Suprapubic skin (tissue), 4 donors: ENCODE data around the gene RABGGTA. TPM values are rescaled to one million over a fixed set of nuclear protein-coding genes. Genes with fewer than 3 reads are reported as not detected.

Source experiments
- DNase-seq, 2 donors: peaks; one replicate each; pipeline ENCODE4 v3.0.0-alpha.2; 2019; ENCODE audit warnings: low spot score in 2 of 2
- H3K27ac ChIP-seq: fragments of 200-600 bp; sonication (generic); one replicate; pipeline ENCODE4 v1.5.1; 2019
- H3K27me3 ChIP-seq: fragments of 200-600 bp; sonication (generic); one replicate; pipeline ENCODE4 v1.5.1; 2019
- H3K36me3 ChIP-seq: fragments of 200-600 bp; sonication (generic); one replicate; pipeline ENCODE4 v1.5.1; 2019
- H3K4me1 ChIP-seq: fragments of 200-600 bp; sonication (generic); one replicate; pipeline ENCODE4 v1.5.1; 2019
- H3K4me3 ChIP-seq: fragments of 200-600 bp; sonication (generic); one replicate; pipeline ENCODE4 v1.5.1; 2019; ENCODE audit warnings: mild to moderate bottlenecking
- H3K9me3 ChIP-seq: fragments of 200-600 bp; sonication (generic); one replicate; pipeline ENCODE4 v1.5.1; 2019
- CTCF ChIP-seq, 2 donors: fragments of 200-600 bp in 1 of 2; fragments of 450-650 bp in 1 of 2; sonication (generic) in 1 of 2; IDR thresholded peaks; one replicate each; pipeline ENCODE4 v1.5.1; 2016 to 2019; ENCODE audit warnings: antibody characterized with exemption in 2 of 2, mild to moderate bottlenecking in 1 of 2, moderate library complexity in 1 of 2
- EP300 ChIP-seq: sonication (generic); formaldehyde crosslinking; IDR thresholded peaks from one replicate; pipeline ENCODE4 v1.6.1; 2017; ENCODE audit warnings: antibody characterized with exemption
- POLR2A ChIP-seq, 2 donors: fragments of 450-650 bp; IDR thresholded peaks; one replicate each; pipeline ENCODE4 v1.6.1; 2017; ENCODE audit warnings: antibody characterized with exemption in 2 of 2, mild to moderate bottlenecking in 2 of 2, moderate library complexity in 2 of 2
- POLR2AphosphoS5 ChIP-seq, 3 donors: sonication (generic); formaldehyde crosslinking; IDR thresholded peaks; one replicate each; pipeline ENCODE4 v1.6.1; 2017; ENCODE audit warnings: antibody characterized with exemption in 3 of 3
- WGBS: methylation state at CpG from one replicate; pipeline ENCODE4 v1.1.5; 2018; 5-methylcytosine and 5-hydroxymethylcytosine counted together
- total RNA-seq, 4 donors: library from RNA; depleted of rRNA; stranded (reverse); fragments of >200 nt; gene quantifications; one replicate each; pipeline ENCODE4 v1.1.0, GENCODE V29; 2016

Gene RABGGTA
- total RNA-seq, 4 donors from 2014 or later = 50.4 to 65.9 (median 53.1) TPM

- no peak overlapping the region for H3K27ac ChIP-seq
- H3K4me3 ChIP-seq = no peak overlapping the region
- peaks cover 39% of the 10 kb centered on the region for H3K36me3 ChIP-seq
Measured at GRCh38 chr14:24256960-24257359, 14.4 kb downstream of the RABGGTA start.

GRCh38 chr14:24255931-24256711 is 15.3 kb downstream of the RABGGTA start:
- Histone ChIP-seq H3K36me3 (peaks cover 39% of the 10 kb centered on the region), H3K27ac (no peak overlapping the region), H3K27me3 (no peaks in the 10 kb centered on the region), H3K4me3 (no peak overlapping the region), H3K4me1 (peaks cover 15% of the 10 kb centered on the region), H3K9me3 (no peaks in the 10 kb centered on the region)
- WGBS = 89% methylated on average over 10 of the region's 12 CpGs
- TF ChIP-seq CTCF (IDR thresholded peaks at IDR 0.05) = no peak
- no peak for TF ChIP-seq POLR2AphosphoS5 (IDR thresholded peaks at IDR 0.05)
- no peak for TF ChIP-seq POLR2A (IDR thresholded peaks at IDR 0.05)
- no peak for TF ChIP-seq EP300
- peak in 1 of 2 donors; percentile 42 for DNase-seq

More at GRCh38 chr14:24256960-24257359, 14.4 kb downstream of the RABGGTA start:
- H3K9me3 ChIP-seq = no peaks in the 10 kb centered on the region
- 67% methylated on average over 4 of the region's 4 CpGs for WGBS
- DNase-seq = peak in 1 of 2 donors; percentile 51
- H3K27me3 ChIP-seq = no peaks in the 10 kb centered on the region
- H3K4me1 ChIP-seq = peaks cover 15% of the 10 kb centered on the region
- TF ChIP-seq POLR2A (IDR thresholded peaks at IDR 0.05) (no peak), EP300 (no peak), CTCF (IDR thresholded peaks at IDR 0.05) (no peak), POLR2AphosphoS5 (IDR thresholded peaks at IDR 0.05) (no peak)

GRCh38 chr14:24255438-24255837 is 16.0 kb downstream of the RABGGTA start:
- H3K36me3 ChIP-seq = peaks cover 43% of the 10 kb centered on the region
- no peak overlapping the region for H3K4me3 ChIP-seq
- H3K27me3 ChIP-seq = no peaks in the 10 kb centered on the region
- peaks cover 15% of the 10 kb centered on the region for H3K4me1 ChIP-seq
- H3K27ac ChIP-seq = no peak overlapping the region
- DNase-seq = peak in 1 of 2 donors; percentile 55
- no peak for TF ChIP-seq CTCF (IDR thresholded peaks at IDR 0.05)
- TF ChIP-seq EP300 = no peak
- TF ChIP-seq POLR2AphosphoS5 (IDR thresholded peaks at IDR 0.05) = no peak
- WGBS = 88% methylated on average over 8 of the region's 8 CpGs
- no peaks in the 10 kb centered on the region for H3K9me3 ChIP-seq

GRCh38 chr14:24254630-24255392 is 16.6 kb downstream of the RABGGTA start:
- 98% methylated on average over 16 of the region's 19 CpGs for WGBS
- TF ChIP-seq POLR2AphosphoS5 (IDR thresholded peaks at IDR 0.05) (no peak), EP300 (no peak), CTCF (IDR thresholded peaks at IDR 0.05) (no peak), POLR2A (IDR thresholded peaks at IDR 0.05) (no peak)
- H3K27ac ChIP-seq = no peak overlapping the region
- no peak for DNase-seq
- H3K4me3 ChIP-seq = no peak overlapping the region
- peaks cover 10% of the 10 kb centered on the region for H3K4me1 ChIP-seq
- no peaks in the 10 kb centered on the region for H3K9me3 ChIP-seq
- peaks cover 43% of the 10 kb centered on the region for H3K36me3 ChIP-seq
- H3K27me3 ChIP-seq = no peaks in the 10 kb centered on the region

- no peak overlapping the region for H3K4me3 ChIP-seq
- TF ChIP-seq EP300 (no peak), POLR2A (IDR thresholded peaks at IDR 0.05) (no peak)
- H3K9me3 ChIP-seq = no peaks in the 10 kb centered on the region
- peaks cover 3% of the 10 kb centered on the region for H3K4me1 ChIP-seq
- DNase-seq = no peak
- WGBS = 89% methylated on average over 7 of the region's 7 CpGs
- H3K36me3 ChIP-seq = peaks cover 46% of the 10 kb centered on the region
- no peak overlapping the region for H3K27ac ChIP-seq
- no peaks in the 10 kb centered on the region for H3K27me3 ChIP-seq
Measured at GRCh38 chr14:24253936-24254335, 17.5 kb downstream of the RABGGTA start.
